CD4-positive, alpha-beta T cell (primary cell): ENCODE results near the gene ISCU. TPM values are rescaled to one million over a fixed set of nuclear protein-coding genes. Genes with fewer than 3 reads are reported as not detected.

Source experiments
- ATAC-seq: fragments of 200-7000 bp; cut with Tn5 transposase; one replicate; pipeline ENCODE4 v1.10.0; 2022; ENCODE audit warnings: mild to moderate bottlenecking; ENCODE audit not compliant: poor library complexity
- CTCF ChIA-PET: fragments of 350-600 bp; sonication (Branson Sonifier 250); formaldehyde crosslinking; loops from one replicate; lab custom pipeline; 2021; ENCODE audit warnings: antibody characterized with exemption, inconsistent platforms; lab: Charles Lee
- POLR2A ChIA-PET: fragments of 350-600 bp; sonication (Branson Sonifier 250); formaldehyde crosslinking; loops from one replicate; lab custom pipeline; 2021; ENCODE audit warnings: antibody characterized with exemption, inconsistent platforms; lab: Charles Lee
- DNase-seq, 14 experiments: peaks; one replicate each; pipeline ENCODE4 v3.0.0-alpha.2; 2013 to 2020; ENCODE audit warnings: mixed read lengths in 2 of 14
- H3K27ac ChIP-seq, 2 donors: one replicate each; pipeline versions ENCODE4 v1.5.1 to v1.7.0; 2013; ENCODE audit warnings: low read length in 2 of 2, low read depth in 1 of 2, mild to moderate bottlenecking in 1 of 2
- H3K27me3 ChIP-seq, 2 experiments: 1 replicate in 1 of 2; 2 replicates in 1 of 2; pipeline versions ENCODE4 v1.6.1 to v1.7.0; 2013; ENCODE audit warnings: low read length in 2 of 2, control low read depth in 1 of 2, mild to moderate bottlenecking in 1 of 2, moderate library complexity in 1 of 2; ENCODE audit not compliant: insufficient read depth in 2 of 2, control insufficient read depth in 1 of 2
- H3K36me3 ChIP-seq: one replicate; pipeline ENCODE4 v1.6.1; 2013; ENCODE audit warnings: low read length, control low read depth; ENCODE audit not compliant: insufficient read depth
- H3K4me1 ChIP-seq: one replicate; pipeline ENCODE4 v1.6.1; 2013; ENCODE audit warnings: low read length, control low read depth; ENCODE audit not compliant: insufficient read depth
- H3K4me3 ChIP-seq: one replicate; pipeline ENCODE4 v1.5.1; 2013; ENCODE audit warnings: mild to moderate bottlenecking, low read length, moderate library complexity
- H3K9me3 ChIP-seq, 2 experiments: 1 replicate in 1 of 2; 2 replicates in 1 of 2; pipeline versions ENCODE4 v1.6.1 to v1.7.0; 2013; ENCODE audit warnings: low read length in 2 of 2, mild to moderate bottlenecking in 2 of 2, control low read depth in 1 of 2, moderate library complexity in 1 of 2; ENCODE audit not compliant: control insufficient read depth in 1 of 2, insufficient read depth in 1 of 2
- H3K27ac Mint-ChIP-seq: one replicate; pipeline ENCODE4 v1.8.0; 2020; ENCODE audit warnings: mixed read lengths
- H3K27me3 Mint-ChIP-seq: one replicate; pipeline ENCODE4 v1.8.0; 2021; ENCODE audit warnings: mixed read lengths
- H3K36me3 Mint-ChIP-seq: one replicate; pipeline ENCODE4 v1.8.0; 2021; ENCODE audit warnings: low read depth, mixed read lengths
- H3K4me1 Mint-ChIP-seq: one replicate; pipeline ENCODE4 v1.8.0; 2021; ENCODE audit warnings: low read depth, mixed read lengths
- H3K4me3 Mint-ChIP-seq: one replicate; pipeline ENCODE4 v1.8.0; 2020; ENCODE audit warnings: mild to moderate bottlenecking, mixed read lengths
- H3K9me3 Mint-ChIP-seq: one replicate; pipeline ENCODE4 v1.8.0; 2020; ENCODE audit warnings: mixed read lengths
- CTCF ChIP-seq: fragments of 200-600 bp; IDR thresholded peaks from one replicate; pipeline ENCODE4 v1.8.0; 2022; ENCODE audit warnings: antibody characterized with exemption, mild to moderate bottlenecking
- intact Hi-C, 2 experiments: fragments of 100-400 bp; cut with DNase I in 1 of 2; cut with micrococcal nuclease in 1 of 2; formaldehyde crosslinking; loops; one replicate each; pipeline versions ENCODE4 v1.15.1 to v1.9.0; 2023 to 2025; cut with DNase I, micrococcal nuclease
- total RNA-seq, 174 experiments: library from RNA in 2 of 174; stranded (reverse) in 2 of 174; gene quantifications; one replicate each; pipeline ENCODE4 v1.2.3 and lab custom pipeline; 2021 to 2026

The ISCU gene
- total RNA-seq, 2 experiments from 2014 or later: 269 to 270 TPM

DNA sequence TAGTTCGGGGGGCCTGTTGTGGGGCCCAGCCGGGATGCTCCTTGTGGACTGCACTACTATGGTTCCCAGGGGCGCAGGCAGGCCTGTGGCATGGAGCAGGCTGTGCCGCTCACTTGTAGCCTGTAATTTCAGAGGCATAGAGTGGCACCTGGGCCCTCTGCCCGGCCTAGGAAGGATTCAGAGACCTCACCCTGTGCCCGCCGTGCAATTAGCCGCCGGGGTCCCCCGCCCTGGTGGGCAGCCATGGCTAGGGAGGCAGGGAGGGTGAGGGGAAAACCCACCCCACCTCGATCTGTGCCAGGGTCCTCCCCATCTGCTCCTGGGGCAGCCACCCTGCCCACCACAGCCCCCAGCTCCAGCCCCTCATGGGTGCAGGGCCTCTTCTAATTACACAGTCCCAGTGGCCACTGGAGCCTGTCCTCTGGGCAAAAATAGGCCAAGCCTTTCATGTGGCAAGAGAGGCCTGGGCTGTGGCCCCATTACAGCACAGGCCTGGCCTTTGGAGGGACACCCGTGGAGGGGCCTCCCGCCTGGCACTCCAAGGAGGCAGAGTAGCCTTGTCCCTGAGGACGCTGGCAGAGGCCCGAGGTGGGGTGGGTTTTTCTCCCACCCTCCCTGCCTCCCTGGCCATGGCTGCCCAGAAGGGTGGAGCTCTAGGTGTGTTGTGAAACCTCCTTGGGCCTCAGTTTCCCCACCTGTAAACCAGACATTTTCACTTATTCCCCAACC is 40.7 kb downstream of the ISCU start:
- no peaks in the 10 kb centered on the region for H3K36me3 ChIP-seq
- no peaks in the 10 kb centered on the region for H3K27me3 ChIP-seq
- POLR2A ChIA-PET: no interaction called here
- Mint-ChIP-seq H3K36me3 (no peaks in the 10 kb centered on the region), H3K4me1 (no peaks in the 10 kb centered on the region), H3K4me3 (no peak overlapping the region), H3K27me3 (no peaks in the 10 kb centered on the region), H3K27ac (no peak overlapping the region), H3K9me3 (no peaks in the 10 kb centered on the region)
- CTCF ChIA-PET: no interaction called here
- no peak for TF ChIP-seq CTCF
- no peaks in the 10 kb centered on the region for H3K9me3 ChIP-seq
- no peak for ATAC-seq
- no peak overlapping the region for H3K4me3 ChIP-seq
- H3K27ac ChIP-seq: no peak overlapping the region
- intact Hi-C loops: no loop called here
- no peaks in the 10 kb centered on the region for H3K4me1 ChIP-seq
- DNase-seq: no peak

GRCh38 chr12:108603743-108604142 is 41.3 kb downstream of the ISCU start:
- TF ChIP-seq CTCF: no peak
- Histone ChIP-seq H3K27ac (no peak overlapping the region), H3K27me3 (no peaks in the 10 kb centered on the region), H3K4me1 (no peaks in the 10 kb centered on the region), H3K4me3 (no peak overlapping the region), H3K9me3 (no peaks in the 10 kb centered on the region), H3K36me3 (no peaks in the 10 kb centered on the region)
- no peak for DNase-seq
- no peaks in the 10 kb centered on the region for H3K27me3 Mint-ChIP-seq
- no peaks in the 10 kb centered on the region for H3K36me3 Mint-ChIP-seq
- POLR2A ChIA-PET: interaction anchor here (1.1 kb wide), 1 partner anchor 32 kb away, joined by 3 read pairs; no protein-coding TSS in a partner anchor
- H3K9me3 Mint-ChIP-seq: no peaks in the 10 kb centered on the region
- CTCF ChIA-PET: no interaction called here
- H3K27ac Mint-ChIP-seq: no peak overlapping the region
- no peak overlapping the region for H3K4me3 Mint-ChIP-seq
- no peak for ATAC-seq
- H3K4me1 Mint-ChIP-seq: no peaks in the 10 kb centered on the region
- intact Hi-C loops: no loop called here

DNA sequence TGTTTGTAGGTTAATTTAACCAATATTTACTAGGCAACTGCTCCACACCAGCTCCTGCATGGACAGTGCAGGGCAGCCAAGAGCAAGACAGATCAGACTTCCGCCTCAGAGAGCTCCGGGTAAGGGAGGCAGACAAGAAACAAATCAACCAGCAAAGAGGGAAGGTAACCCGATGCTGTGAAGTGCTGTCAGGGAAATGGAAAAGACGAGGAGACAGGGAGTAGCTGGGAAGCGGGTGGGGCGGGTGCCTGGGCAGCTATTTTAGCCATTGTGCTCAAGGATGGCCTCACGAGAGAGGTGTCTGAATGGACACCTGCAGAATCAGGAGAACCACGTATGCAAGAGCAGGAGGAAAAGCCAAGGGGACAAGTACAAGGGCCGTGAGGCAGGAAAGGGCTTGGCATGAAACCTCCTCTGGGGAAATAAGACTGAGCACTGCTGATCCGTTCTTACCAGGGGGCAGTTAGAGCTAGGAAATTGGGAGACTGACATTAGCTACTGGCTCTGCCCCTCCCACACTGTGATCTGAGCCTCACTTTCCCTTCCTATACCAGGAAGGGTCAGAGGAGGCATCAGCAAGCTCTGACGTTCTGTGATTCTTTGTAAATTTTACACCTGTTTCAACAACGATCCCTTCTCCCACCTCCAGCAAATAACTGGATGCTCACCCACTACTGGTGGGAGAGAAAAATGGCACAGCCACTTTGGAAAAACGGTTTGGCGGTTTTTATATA is 42.0 kb downstream of the ISCU start:
- Mint-ChIP-seq H3K27me3 (no peaks in the 10 kb centered on the region), H3K4me1 (no peaks in the 10 kb centered on the region), H3K36me3 (no peaks in the 10 kb centered on the region), H3K27ac (no peak overlapping the region), H3K9me3 (no peaks in the 10 kb centered on the region), H3K4me3 (no peak overlapping the region)
- Histone ChIP-seq H3K9me3 (no peaks in the 10 kb centered on the region), H3K4me1 (no peaks in the 10 kb centered on the region), H3K27me3 (no peaks in the 10 kb centered on the region), H3K4me3 (no peak overlapping the region), H3K36me3 (no peaks in the 10 kb centered on the region), H3K27ac (no peak overlapping the region)
- ChIA-PET POLR2A (interaction anchor here (1.1 kb wide), 1 partner anchor 31 kb away, joined by 3 read pairs; no protein-coding TSS in a partner anchor), CTCF (no interaction called here)
- intact Hi-C loops: no loop called here
- no peak for DNase-seq
- no peak for ATAC-seq
- no peak for TF ChIP-seq CTCF
